AG04449 (cell line): ENCODE measurements around the gene TMEM266.
A peak's percentile ranks its signal among the peaks of the same experiment; 100 is the strongest.

Experiments
- CTCF ChIA-PET: fragments of 350-600 bp; formaldehyde crosslinking; extraction: SDS; loops from one replicate; lab custom pipeline; 2021; ENCODE audit warnings: antibody characterized with exemption; lab: Yijun Ruan, JAX
- POLR2A ChIA-PET: fragments of 400-600, 350-600 bp; formaldehyde crosslinking; extraction: SDS; loops from one replicate; lab custom pipeline; 2020; ENCODE audit warnings: antibody characterized with exemption, inconsistent platforms; lab: Yijun Ruan, JAX
- DNase-seq: peaks from one replicate; pipeline ENCODE4 v3.0.0-alpha.2; 2010; ENCODE audit warnings: low read depth, low spot score
- H3K4me3 ChIP-seq: 2 replicates; pipeline ENCODE4 v1.5.1; 2011; ENCODE audit warnings: low read depth, mild to moderate bottlenecking, control low read depth, low read length
- CTCF ChIP-seq: IDR thresholded peaks from one replicate; pipeline ENCODE4 v1.5.1; 2011; ENCODE audit warnings: mild to moderate bottlenecking, moderate library complexity, low read length, control low read depth, inconsistent platforms; ENCODE audit not compliant: insufficient read depth; ENCODE audit errors: missing control alignments

The TMEM266 gene

GRCh38 chr15:76057332-76058000 is 2.3 kb upstream of the TMEM266 start:
- ChIA-PET POLR2A (no interaction called here), CTCF (interaction anchor here (0.7 to 15.0 kb wide), 23 partner anchors 8 to 809 kb away, joined by 3 to 230 read pairs (median 4); no protein-coding TSS in a partner anchor)
- H3K4me3 ChIP-seq, result peak overlapping the region; percentile 29
- DNase-seq, result no peak
- peak; percentile 57 for TF ChIP-seq CTCF

GRCh38 chr15:76058714-76059319 is 968 bp upstream of the TMEM266 start:
- CTCF ChIA-PET, result interaction anchor here (1.0 to 15.0 kb wide), 13 partner anchors 9 to 807 kb away, joined by 3 to 230 read pairs (median 5); no protein-coding TSS in a partner anchor
- POLR2A ChIA-PET, result interaction anchor here (1.3 kb wide), 1 partner anchor 80 kb away, joined by 3 read pairs; no protein-coding TSS in a partner anchor
- TF ChIP-seq CTCF, result no peak

GRCh38 chr15:76060118-76060989 is 569 bp downstream of the TMEM266 start:
- peak overlapping the region; percentile 52 for H3K4me3 ChIP-seq
- ChIA-PET POLR2A (interaction anchor here (0.6 kb wide), 1 partner anchor 15 kb away, joined by 3 read pairs; no protein-coding TSS in a partner anchor), CTCF (interaction anchor here (0.9 to 15.0 kb wide), 5 partner anchors 15 to 88 kb away, joined by 3 to 230 read pairs (median 5); no protein-coding TSS in a partner anchor)
- TF ChIP-seq CTCF, result no peak
- DNase-seq, result no peak

More at GRCh38 chr15:76058714-76059319, 968 bp upstream of the TMEM266 start:
- H3K4me3 ChIP-seq, result peak overlapping the region; percentile 58
- DNase-seq, result no peak

- ChIA-PET CTCF (interaction anchor here (0.9 to 15.0 kb wide), 3 partner anchors 78 to 89 kb away, joined by 3 to 230 read pairs (median 4); no protein-coding TSS in a partner anchor), POLR2A (no interaction called here)
- TF ChIP-seq CTCF, result no peak
- no peak for DNase-seq
- H3K4me3 ChIP-seq, result no peak overlapping the region
These were observed 1.9 kb downstream of the TMEM266 start for GRCh38 chr15:76061700-76062099.

GRCh38 chr15:76062286-76062685 is 2.5 kb downstream of the TMEM266 start:
- no peak for DNase-seq
- POLR2A ChIA-PET, result no interaction called here
- TF ChIP-seq CTCF, result no peak
- CTCF ChIA-PET, result interaction anchor here (0.9 to 15.0 kb wide), 4 partner anchors 77 to 89 kb away, joined by 3 to 230 read pairs (median 4); no protein-coding TSS in a partner anchor
- no peak overlapping the region for H3K4me3 ChIP-seq
